HG03175 (cell line): ENCODE results near the gene SYNDIG1L.
"Not testable (repeated sequence)": the region's sequence is repeated elsewhere in the genome, so short reads cannot be mapped to it uniquely, and the experiment has no call there.

Experiments used
- ATAC-seq: cut with Tn5 transposase; IDR thresholded peaks from one replicate; pipeline ENCODE4 v1.9.1; 2021; ENCODE audit warnings: mild to moderate bottlenecking, moderate library complexity; ENCODE audit not compliant: unreplicated experiment

Gene SYNDIG1L

GRCh38 chr14:74426202-74426582 is at the start of gene SYNDIG1L:
Gene SYNDIG1L, minus strand, starts transcription at chr14:74426210. Its CDS starts 16,466 bp downstream, at chr14:74409744.
- no peak for ATAC-seq

- ATAC-seq = no peak
Observed at GRCh38 chr14:74475678-74476077, 49.7 kb upstream of the SYNDIG1L start.

DNA sequence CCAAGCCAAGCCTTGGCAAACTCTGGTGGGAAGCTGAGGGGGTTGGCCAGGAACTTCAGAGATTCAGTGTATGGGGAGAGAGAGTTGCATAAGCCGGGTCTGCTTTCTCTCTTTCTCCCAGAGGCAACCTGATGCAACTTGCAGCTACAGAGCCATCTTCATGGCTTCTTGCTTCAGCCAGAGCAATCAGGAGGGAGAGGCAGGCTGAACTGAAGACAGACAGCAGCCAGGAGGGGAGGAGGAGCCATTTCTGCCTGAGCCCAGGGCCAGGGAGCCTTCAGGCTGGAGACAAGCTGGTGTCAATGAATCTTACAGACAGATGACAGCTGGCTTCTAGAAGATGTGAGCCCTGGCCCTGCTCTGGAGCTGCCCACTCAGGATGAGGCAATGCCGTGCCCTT is 48.4 kb upstream of the SYNDIG1L start:
- no peak for ATAC-seq

DNA sequence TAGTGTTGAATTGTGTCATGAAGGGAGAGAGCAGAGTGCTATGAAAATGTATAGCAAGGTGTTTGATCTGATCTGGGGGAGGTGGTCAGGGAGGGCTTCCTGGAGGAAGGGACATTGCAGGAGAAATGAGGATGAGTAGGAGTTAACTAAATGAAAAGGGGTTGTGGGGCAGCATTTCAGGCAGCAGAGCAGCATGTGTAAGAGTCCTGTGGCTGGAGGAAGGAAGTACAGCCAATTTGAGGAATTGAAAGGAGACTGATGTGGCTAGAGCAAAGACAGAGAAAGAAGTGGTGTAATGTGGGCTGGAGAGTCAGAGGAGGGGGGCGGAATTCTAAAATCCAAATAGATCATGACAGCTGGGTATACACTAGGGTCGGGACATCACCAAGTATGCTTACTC is 46.6 kb upstream of the SYNDIG1L start:
- ATAC-seq = no peak

DNA sequence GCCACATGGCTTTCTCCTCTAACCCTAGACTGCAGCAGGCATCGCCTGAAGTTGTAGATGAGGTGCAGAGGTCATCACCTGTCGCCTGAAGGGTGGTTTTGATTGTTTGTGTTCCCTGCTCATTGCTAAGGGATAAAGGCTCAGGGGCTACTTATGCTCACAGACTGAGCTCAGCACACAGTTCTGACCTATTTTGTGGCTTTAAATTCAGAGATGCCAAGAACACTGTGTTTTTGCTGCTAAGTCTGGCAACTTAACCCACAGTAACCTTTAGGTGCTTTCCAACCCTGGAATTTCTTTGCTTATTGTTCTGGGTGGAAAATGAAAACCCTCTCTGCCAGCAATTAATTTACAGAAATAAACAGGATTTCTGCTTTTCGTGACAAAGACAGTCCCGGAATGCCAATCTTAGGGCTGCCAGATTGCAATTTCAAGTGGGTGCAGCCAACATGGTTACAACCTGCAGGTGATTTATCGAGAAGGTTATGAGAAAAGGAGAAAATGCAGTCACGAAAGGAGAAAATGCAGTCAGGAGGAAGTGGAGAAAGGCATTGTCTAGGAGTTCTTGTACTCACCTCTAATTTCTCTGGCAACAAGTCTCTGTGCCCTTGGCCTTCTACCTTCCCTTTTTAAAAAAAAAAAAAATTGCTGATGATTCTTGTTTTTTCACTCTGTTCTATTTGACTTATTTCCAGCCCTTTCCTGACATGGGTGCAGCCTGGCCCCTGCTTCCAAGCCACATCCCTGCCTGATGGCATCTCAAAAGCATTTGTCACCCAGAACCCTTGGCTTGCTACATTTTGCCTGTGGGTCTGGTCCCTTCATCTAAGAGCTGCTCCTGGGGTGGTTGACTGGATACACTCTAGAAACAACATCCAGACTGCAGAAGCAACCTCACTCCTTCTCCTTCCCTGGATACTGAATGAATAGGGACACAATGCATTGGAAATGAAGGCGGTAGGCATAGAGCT is 43.8 kb upstream of the SYNDIG1L start:
- ATAC-seq = no peak

- ATAC-seq = no peak
Observed at GRCh38 chr14:74468513-74468912, 42.5 kb upstream of the SYNDIG1L start.

GRCh38 chr14:74465335-74465734 is 39.3 kb upstream of the SYNDIG1L start:
- ATAC-seq = no peak

DNA sequence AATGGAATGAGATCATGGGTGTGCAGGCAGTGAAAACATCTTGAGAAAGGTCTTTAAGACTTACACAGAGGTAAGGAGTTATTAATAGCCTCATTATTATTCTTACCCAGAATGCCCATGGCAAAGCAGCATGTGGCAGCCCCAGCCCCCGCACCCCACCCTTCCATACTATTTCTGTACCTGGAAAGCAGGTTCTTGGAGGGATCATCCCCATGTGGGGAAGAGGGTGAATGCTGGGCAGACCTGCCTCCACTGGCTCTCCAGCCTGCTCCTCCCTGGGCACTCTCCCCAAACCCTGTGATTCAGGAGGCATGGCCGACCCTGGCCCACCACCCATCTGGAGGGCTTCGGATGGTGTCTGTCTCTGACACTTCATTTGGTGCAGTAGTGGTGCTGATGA is 38.8 kb upstream of the SYNDIG1L start:
- ATAC-seq = no peak

DNA sequence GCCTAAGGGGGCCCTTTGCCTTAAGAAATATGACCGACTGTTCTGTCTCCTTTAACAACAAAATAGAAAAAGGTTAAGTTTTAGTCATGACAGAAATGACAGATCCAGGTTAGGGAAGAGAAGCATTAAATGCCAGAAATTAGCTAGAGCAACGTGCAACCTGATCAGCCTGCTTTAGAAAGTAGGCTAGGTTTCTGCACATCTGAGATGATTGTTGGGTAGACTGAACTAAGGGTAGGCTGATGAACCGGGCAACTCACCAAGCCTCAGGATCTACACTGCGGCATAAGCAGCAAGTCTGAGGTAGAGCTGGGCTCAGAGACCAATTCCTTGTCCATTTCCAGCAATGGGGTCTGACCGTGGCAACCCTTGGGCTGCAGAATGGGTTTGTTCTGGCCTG is 37.7 kb upstream of the SYNDIG1L start:
- no peak for ATAC-seq

- no peak for ATAC-seq
Observed at GRCh38 chr14:74462993-74463392, 37.0 kb upstream of the SYNDIG1L start.

GRCh38 chr14:74459976-74460375 is 34.0 kb upstream of the SYNDIG1L start:
- ATAC-seq = no peak

DNA sequence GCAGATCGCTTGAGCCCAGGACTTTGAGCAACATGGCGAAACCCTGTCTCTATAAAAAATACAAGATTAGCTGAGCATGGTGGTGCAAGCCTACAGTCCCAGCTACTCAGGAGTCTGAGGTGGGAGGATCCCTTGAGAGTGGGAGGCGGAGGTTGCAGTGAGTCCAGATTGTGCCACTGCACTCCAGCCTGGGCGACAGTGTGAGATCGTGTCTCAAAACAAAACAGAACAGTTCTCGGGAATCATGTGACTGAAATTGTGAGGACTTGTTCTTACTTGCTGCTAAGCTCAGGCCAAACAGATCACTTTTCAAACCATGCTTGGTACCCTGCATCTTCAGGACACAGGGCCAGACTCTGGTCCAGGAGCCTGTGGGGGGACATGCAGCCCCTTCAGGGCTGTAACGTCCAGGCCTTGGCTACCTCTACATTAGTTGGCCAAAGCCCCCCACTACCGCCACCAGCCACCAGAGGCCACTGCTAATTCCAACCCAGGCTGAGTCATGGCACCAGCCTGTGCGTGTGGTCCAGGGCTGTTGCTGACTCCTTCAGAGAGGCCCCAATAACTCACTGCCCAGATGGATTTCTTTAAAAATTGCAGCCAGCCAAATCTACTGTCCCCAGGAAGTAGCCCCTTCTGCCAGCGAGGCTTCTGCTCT is 33.4 kb upstream of the SYNDIG1L start:
- ATAC-seq = no peak

GRCh38 chr14:74457565-74457895 is 31.5 kb upstream of the SYNDIG1L start:
- ATAC-seq = no peak

DNA sequence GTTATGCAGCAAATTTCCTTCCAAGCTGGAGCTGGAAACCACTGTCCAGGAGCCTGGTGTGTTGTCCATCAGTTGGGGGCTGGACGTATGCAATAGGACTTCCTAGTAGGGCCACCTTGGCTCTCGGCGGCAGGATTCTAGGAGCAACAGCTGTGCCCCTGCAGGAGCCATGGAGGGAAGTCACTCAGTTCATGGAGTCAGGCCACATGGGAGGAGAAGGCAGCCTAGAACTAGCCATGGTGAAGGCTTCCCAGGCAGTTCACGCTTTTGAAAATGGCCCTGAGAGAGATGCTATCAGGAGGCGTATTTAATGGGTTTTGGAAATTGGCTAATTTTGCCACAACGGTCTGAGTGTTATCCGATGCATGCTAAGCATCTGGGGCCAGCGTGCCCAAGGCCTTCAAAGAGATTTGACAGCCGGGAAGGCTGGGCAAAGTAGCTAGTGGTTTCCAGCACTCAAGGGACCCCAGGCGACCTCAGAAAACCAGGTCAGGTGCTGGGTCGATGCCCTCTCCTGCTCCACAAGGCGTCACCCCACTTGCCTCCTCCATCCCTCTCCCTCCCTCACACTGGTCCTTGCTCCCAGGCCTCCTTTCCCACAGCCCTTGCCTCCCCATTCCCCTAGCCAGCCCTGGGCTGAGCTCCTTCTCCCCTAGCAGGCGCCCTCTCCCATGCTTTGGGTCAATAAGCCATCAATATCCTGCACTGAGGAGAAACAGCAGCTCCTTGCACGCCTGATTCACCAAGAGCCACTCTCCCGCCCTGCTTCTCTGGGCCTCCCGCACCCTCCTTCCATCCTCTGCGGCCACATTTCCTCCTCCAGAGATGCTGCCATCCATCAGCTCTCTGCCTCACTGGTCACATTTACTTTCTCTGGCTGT is 30.9 kb upstream of the SYNDIG1L start:
- no peak for ATAC-seq

DNA sequence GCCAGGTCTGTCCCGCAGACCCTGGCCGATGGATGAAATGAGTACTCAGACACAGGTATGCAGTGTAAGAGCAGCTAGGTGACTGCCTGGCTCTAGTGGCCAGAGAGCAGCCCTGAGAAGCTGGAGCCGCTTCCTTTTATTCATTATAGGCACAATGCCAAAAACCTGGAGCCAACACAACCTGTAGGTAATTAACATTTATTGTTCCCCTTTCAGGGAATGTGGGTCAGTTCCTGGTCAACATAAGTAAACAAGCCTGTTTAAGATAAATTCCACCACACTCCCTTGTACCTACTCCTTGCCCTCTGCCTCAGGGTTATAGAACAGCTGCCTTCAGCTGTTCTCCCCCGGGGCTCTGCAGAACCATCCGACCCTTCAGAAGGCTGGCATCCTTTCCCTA is 28.4 kb upstream of the SYNDIG1L start:
- not testable (repeated sequence) for ATAC-seq

GRCh38 chr14:74444866-74445265 is 18.9 kb upstream of the SYNDIG1L start:
- ATAC-seq = no peak

- no peak for ATAC-seq
Observed at GRCh38 chr14:74442757-74443156, 16.7 kb upstream of the SYNDIG1L start.

DNA sequence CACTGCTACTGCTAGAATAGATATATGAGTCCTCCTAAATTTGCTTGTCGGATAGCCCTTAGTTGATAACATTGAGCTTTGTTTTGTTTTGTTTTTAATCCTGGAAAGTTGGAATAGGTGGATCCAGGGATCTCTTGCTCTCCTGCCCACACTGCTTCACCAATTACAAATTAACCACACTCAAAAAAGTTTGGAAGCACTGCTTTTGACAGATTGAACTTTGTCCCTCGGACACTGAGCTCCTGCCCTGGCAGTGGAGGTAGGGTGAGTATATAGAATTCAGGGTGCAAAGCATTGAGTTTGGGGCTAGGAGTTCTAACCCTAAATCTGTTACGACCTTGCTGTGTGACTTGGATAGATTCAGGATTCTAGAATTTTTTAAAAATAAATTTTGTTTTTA is 15.1 kb upstream of the SYNDIG1L start:
- ATAC-seq = no peak

- no peak for ATAC-seq
Observed at GRCh38 chr14:74438351-74438915, 12.4 kb upstream of the SYNDIG1L start.

GRCh38 chr14:74437496-74438053 is 11.6 kb upstream of the SYNDIG1L start:
- ATAC-seq = no peak

- ATAC-seq = no peak
Observed at GRCh38 chr14:74434294-74434693, 8.3 kb upstream of the SYNDIG1L start.
